ENCODE results near the gene NFATC1. TPM values are rescaled to one million over a fixed set of nuclear protein-coding genes. Genes with fewer than 3 reads are reported as not detected.
A peak's percentile ranks its signal among the peaks of the same experiment; 100 is the strongest.

The NFATC1 gene
- total RNA-seq, 6 donors from 2014 or later = 13.6 to 39.5 (median 20.3) TPM

GRCh38 chr18:79393181-79393634, 2.5 kb upstream of the NFATC1 start:
- Histone ChIP-seq H3K4me3 (peak overlapping the region in 3 of 4 donors; percentile 53 to 68 (median 60)), H3K4me1 (peaks cover 26 to 44% (median 38%) of the 10 kb centered on the region in 4 donors), H3K27me3 (peaks cover 0 to 21% (median 10%) of the 10 kb centered on the region in 4 donors), H3K9me3 (no peaks in the 10 kb centered on the region), H3K27ac (peak overlapping the region; percentile 79 to 94 (median 90)), H3K36me3 (no peaks in the 10 kb centered on the region)
- 0 to 6% methylated on average over 2 to 30 of the region's 30 CpGs for WGBS, 2 donors
- no peak for TF ChIP-seq POLR2AphosphoS5 (IDR thresholded peaks at IDR 0.05)
- no peak for TF ChIP-seq EP300 (IDR thresholded peaks at IDR 0.05)
- TF ChIP-seq, protein P1, sequence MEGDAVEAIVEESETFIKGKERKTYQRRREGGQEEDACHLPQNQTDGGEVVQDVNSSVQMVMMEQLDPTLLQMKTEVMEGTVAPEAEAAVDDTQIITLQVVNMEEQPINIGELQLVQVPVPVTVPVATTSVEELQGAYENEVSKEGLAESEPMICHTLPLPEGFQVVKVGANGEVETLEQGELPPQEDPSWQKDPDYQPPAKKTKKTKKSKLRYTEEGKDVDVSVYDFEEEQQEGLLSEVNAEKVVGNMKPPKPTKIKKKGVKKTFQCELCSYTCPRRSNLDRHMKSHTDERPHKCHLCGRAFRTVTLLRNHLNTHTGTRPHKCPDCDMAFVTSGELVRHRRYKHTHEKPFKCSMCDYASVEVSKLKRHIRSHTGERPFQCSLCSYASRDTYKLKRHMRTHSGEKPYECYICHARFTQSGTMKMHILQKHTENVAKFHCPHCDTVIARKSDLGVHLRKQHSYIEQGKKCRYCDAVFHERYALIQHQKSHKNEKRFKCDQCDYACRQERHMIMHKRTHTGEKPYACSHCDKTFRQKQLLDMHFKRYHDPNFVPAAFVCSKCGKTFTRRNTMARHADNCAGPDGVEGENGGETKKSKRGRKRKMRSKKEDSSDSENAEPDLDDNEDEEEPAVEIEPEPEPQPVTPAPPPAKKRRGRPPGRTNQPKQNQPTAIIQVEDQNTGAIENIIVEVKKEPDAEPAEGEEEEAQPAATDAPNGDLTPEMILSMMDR (IDR thresholded peaks at IDR 0.05) = no peak
- TF ChIP-seq POLR2A (IDR thresholded peaks at IDR 0.05) = no peak
- DNase-seq = peak; percentile 14 to 86
- peak; percentile 25 to 28 for ATAC-seq (ENCODE audit: low FRiP score in 2 of 2)

DNA sequence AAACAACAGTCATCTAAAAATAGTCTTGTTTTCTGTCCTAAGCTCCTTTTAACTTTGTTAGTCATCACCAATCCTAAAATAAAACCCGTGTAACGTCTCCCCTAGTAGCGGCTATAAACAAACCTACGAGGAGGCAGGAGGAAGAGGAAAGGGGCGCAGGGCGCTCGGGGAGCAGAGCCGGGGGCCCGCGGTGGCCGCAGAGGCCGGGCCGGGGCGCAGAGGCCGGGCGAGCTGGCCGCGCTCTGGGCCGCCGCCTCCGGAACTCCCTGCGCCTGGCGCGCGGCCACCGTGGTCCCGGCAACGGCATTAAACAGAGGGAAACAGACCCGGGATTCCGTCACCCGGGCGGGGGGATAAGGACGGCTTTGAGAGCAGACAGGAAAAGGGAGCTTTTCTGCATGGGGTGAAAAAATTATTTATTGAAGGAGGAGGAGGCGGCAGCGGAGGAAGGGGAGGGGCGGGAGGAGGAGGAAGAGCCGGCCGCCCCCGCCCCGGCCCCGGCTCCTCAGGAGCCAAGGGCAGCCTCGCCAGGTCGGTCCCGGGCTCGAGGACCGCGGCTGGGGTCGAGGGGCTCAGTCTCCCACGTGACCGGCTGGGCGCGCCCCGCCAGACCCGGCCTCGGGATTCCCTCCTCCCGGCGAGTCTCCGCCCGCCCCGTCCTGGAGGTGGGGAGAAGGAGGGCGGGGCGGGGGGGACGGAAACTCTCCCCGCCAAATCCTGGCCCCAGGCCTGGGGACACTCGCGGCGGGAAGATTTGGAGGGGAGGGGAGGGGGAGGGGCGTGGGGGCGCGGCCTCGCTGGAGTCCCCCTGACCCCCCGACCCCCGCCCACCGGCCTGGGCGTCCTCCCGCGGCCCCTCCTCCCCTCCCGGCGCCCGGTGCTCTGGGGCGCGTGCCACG, 1.8 kb upstream of the NFATC1 start:
- H3K9me3 ChIP-seq = no peaks in the 10 kb centered on the region
- TF ChIP-seq, protein P1 (IDR thresholded peaks at IDR 0.05) = no peak
- TF ChIP-seq EP300 (IDR thresholded peaks at IDR 0.05) = peak in 3 of 4 donors; percentile 46 to 68 (median 51)
- TF ChIP-seq POLR2AphosphoS5 (IDR thresholded peaks at IDR 0.05) = peak; percentile 60 to 62
- TF ChIP-seq POLR2A (IDR thresholded peaks at IDR 0.05) = peak in 2 of 4 donors; percentile 23 to 78
- no peaks in the 10 kb centered on the region for H3K36me3 ChIP-seq
- peak overlapping the region; percentile 79 to 94 (median 90) for H3K27ac ChIP-seq
- peaks cover 26 to 50% (median 41%) of the 10 kb centered on the region in 4 donors for H3K4me1 ChIP-seq
- peak; percentile 85 to 99 for DNase-seq
- H3K27me3 ChIP-seq = peaks cover 0 to 21% (median 9%) of the 10 kb centered on the region in 4 donors
- H3K4me3 ChIP-seq = peak overlapping the region; percentile 50 to 68 (median 56)
- peak; percentile 81 to 83 for ATAC-seq (ENCODE audit: low FRiP score in 2 of 2)
- 0 to 1% methylated on average over 42 to 45 of the region's 83 CpGs for WGBS, 2 donors

GRCh38 chr18:79394534-79395307, 1.0 kb upstream of the NFATC1 start:
- peak overlapping the region; percentile 50 to 68 (median 56) for H3K4me3 ChIP-seq
- ATAC-seq (ENCODE audit: low FRiP score in 2 of 2) (peak in 1 of 2 donors; percentile 16), DNase-seq (peak; percentile 24 to 86)
- H3K36me3 ChIP-seq = no peaks in the 10 kb centered on the region
- peaks cover 0 to 21% (median 9%) of the 10 kb centered on the region in 4 donors for H3K27me3 ChIP-seq
- peaks cover 26 to 58% (median 49%) of the 10 kb centered on the region in 4 donors for H3K4me1 ChIP-seq
- no peaks in the 10 kb centered on the region for H3K9me3 ChIP-seq
- H3K27ac ChIP-seq = peak overlapping the region; percentile 79 to 94 (median 90)
- TF ChIP-seq POLR2AphosphoS5 (IDR thresholded peaks at IDR 0.05) (peak in 1 of 2 donors; percentile 13), EP300 (IDR thresholded peaks at IDR 0.05) (no peak), POLR2A (IDR thresholded peaks at IDR 0.05) (peak in 1 of 4 donors; percentile 14)
- TF ChIP-seq, protein P1 (IDR thresholded peaks at IDR 0.05) = peak in 1 of 6 experiments; percentile 3
- 1 to 2% methylated on average over 34 to 53 of the region's 67 CpGs for WGBS, 2 donors

- peak in 1 of 2 donors; percentile 76 for DNase-seq
- H3K9me3 ChIP-seq = no peaks in the 10 kb centered on the region
- H3K36me3 ChIP-seq = no peaks in the 10 kb centered on the region
- ATAC-seq (ENCODE audit: low FRiP score in 2 of 2) = peak in 1 of 2 donors; percentile 3
- TF ChIP-seq EP300 (IDR thresholded peaks at IDR 0.05) (no peak), POLR2AphosphoS5 (IDR thresholded peaks at IDR 0.05) (no peak), POLR2A (IDR thresholded peaks at IDR 0.05) (no peak)
- TF ChIP-seq, protein P1 (IDR thresholded peaks at IDR 0.05) = no peak
- H3K27me3 ChIP-seq = peaks cover 0 to 21% (median 9%) of the 10 kb centered on the region in 4 donors
- peak overlapping the region in 3 of 4 donors; percentile 53 to 68 (median 60) for H3K4me3 ChIP-seq
- peak overlapping the region; percentile 79 to 94 (median 90) for H3K27ac ChIP-seq
- H3K4me1 ChIP-seq = peaks cover 26 to 63% (median 49%) of the 10 kb centered on the region in 4 donors
- 1 to 2% methylated on average over 12 to 13 of the region's 34 CpGs for WGBS, 2 donors
These were observed 456 bp upstream of the NFATC1 start for GRCh38 chr18:79395308-79395640.
